ENCODE measurements around the gene WNT3A. TPM values are rescaled to one million over a fixed set of nuclear protein-coding genes. Genes with fewer than 3 reads are reported as not detected.

Gene WNT3A
- total RNA-seq, 3 donors from 2014 or later, result not detected

GRCh38 chr1:228081578-228082213 lies 74.9 kb downstream of the WNT3A start:
- ATAC-seq (peak; percentile 19), DNase-seq (peak in 2 of 3 donors; percentile 48 to 63)
- H3K9me3 ChIP-seq, result no peaks in the 10 kb centered on the region
- peaks cover 34% of the 10 kb centered on the region for H3K4me1 ChIP-seq (ENCODE audit: low read depth)
- no peak for TF ChIP-seq CTCF (IDR thresholded peaks at IDR 0.05)
- peak overlapping the region; percentile 100 for H3K4me3 ChIP-seq
- H3K36me3 ChIP-seq (ENCODE audit: low read depth), result no peaks in the 10 kb centered on the region
- intact Hi-C loops (cut with DNase I, micrococcal nuclease), result no loop called here

GRCh38 chr1:228082214-228082917 lies 75.6 kb downstream of the WNT3A start, which contains the start of gene ARF1:
ARF1 (plus strand) TSS chr1:228082708; CDS start chr1:228097115, 14,407 bp downstream.
- intact Hi-C loops (cut with DNase I, micrococcal nuclease), result no loop called here
- no peaks in the 10 kb centered on the region for H3K9me3 ChIP-seq
- H3K4me3 ChIP-seq, result peak within 1 kb of the TSS; percentile 100
- peak; percentile 93 for ATAC-seq
- H3K36me3 ChIP-seq (ENCODE audit: low read depth), result no peaks in the 10 kb centered on the region
- peaks cover 39% of the 10 kb centered on the region for H3K4me1 ChIP-seq (ENCODE audit: low read depth)
- peak; percentile 92 to 96 (median 96) for DNase-seq
- TF ChIP-seq CTCF (IDR thresholded peaks at IDR 0.05), result peak; percentile 18

GRCh38 chr1:228082918-228083870 lies 76.4 kb downstream of the WNT3A start:
- DNase-seq, result peak; percentile 65 to 86 (median 78)
- Histone ChIP-seq H3K4me3 (peak overlapping the region; percentile 100), H3K36me3 (ENCODE audit: low read depth) (no peaks in the 10 kb centered on the region), H3K4me1 (ENCODE audit: low read depth) (peaks cover 48% of the 10 kb centered on the region), H3K9me3 (no peaks in the 10 kb centered on the region)
- intact Hi-C loops (cut with DNase I, micrococcal nuclease), result no loop called here
- peak; percentile 39 for ATAC-seq
- no peak for TF ChIP-seq CTCF (IDR thresholded peaks at IDR 0.05)

GRCh38 chr1:228083871-228084278 lies 77.1 kb downstream of the WNT3A start:
- TF ChIP-seq CTCF (IDR thresholded peaks at IDR 0.05), result no peak
- ATAC-seq, result no peak
- no peaks in the 10 kb centered on the region for H3K9me3 ChIP-seq
- H3K4me1 ChIP-seq (ENCODE audit: low read depth), result peaks cover 54% of the 10 kb centered on the region
- H3K4me3 ChIP-seq, result peak overlapping the region; percentile 100
- H3K36me3 ChIP-seq (ENCODE audit: low read depth), result no peaks in the 10 kb centered on the region
- peak; percentile 40 to 52 (median 49) for DNase-seq
- intact Hi-C loops (cut with DNase I, micrococcal nuclease), result no loop called here

- Histone ChIP-seq H3K4me1 (ENCODE audit: low read depth) (peaks cover 59% of the 10 kb centered on the region), H3K9me3 (no peaks in the 10 kb centered on the region), H3K36me3 (ENCODE audit: low read depth) (no peaks in the 10 kb centered on the region), H3K4me3 (no peak overlapping the region)
- TF ChIP-seq CTCF (IDR thresholded peaks at IDR 0.05), result no peak
- ATAC-seq (no peak), DNase-seq (no peak)
- intact Hi-C loops (cut with DNase I, micrococcal nuclease), result no loop called here
These were observed 77.5 kb downstream of the WNT3A start for GRCh38 chr1:228084325-228084724.
